Activated T-helper 2 cell treated with anti-CD3 and anti-CD28 coated beads, Interferon-gamma antibody, Interleukin-2, Interleukin-4, amounts not matched to agents 10 μg/mL and 5 μg/mL and 100 μg/mL, durations not matched to agents 14 hours and 24 hours and 36 hours (primary cell): ENCODE results near the gene PDSS1. TPM values are rescaled to one million over a fixed set of nuclear protein-coding genes. Genes with fewer than 3 reads are reported as not detected.

Experiments
- DNase-seq: peaks from one replicate; pipeline ENCODE4 v3.0.0; 2021; ENCODE audit warnings: low spot score
- H3K27ac Mint-ChIP-seq: one replicate; pipeline ENCODE4 v1.8.0; 2021; ENCODE audit warnings: mixed read lengths
- H3K27me3 Mint-ChIP-seq: one replicate; pipeline ENCODE4 v1.8.0; 2021; ENCODE audit warnings: low read depth, mixed read lengths
- H3K36me3 Mint-ChIP-seq: one replicate; pipeline ENCODE4 v1.8.0; 2021; ENCODE audit warnings: low read depth, mixed read lengths
- H3K4me1 Mint-ChIP-seq: one replicate; pipeline ENCODE4 v1.8.0; 2021; ENCODE audit warnings: low read depth, mixed read lengths
- H3K4me3 Mint-ChIP-seq: one replicate; pipeline ENCODE4 v1.8.0; 2021; ENCODE audit warnings: low read depth, mild to moderate bottlenecking, moderate library complexity, mixed read lengths
- H3K9me3 Mint-ChIP-seq: one replicate; pipeline ENCODE4 v1.8.0; 2021; ENCODE audit warnings: mixed read lengths
- intact Hi-C: fragments of 100-400 bp; cut with micrococcal nuclease; formaldehyde crosslinking; loops from one replicate; pipeline ENCODE4 v1.15.1; 2023
- total RNA-seq: library from RNA; stranded (reverse); gene quantifications from 2 replicates; pipeline ENCODE4 v1.2.3, GENCODE V29; 2022

Gene PDSS1
- total RNA-seq, 1 donor from 2014 or later = 32.3 TPM

- no peaks in the 10 kb centered on the region for H3K27me3 Mint-ChIP-seq
- no peak overlapping the region for H3K4me3 Mint-ChIP-seq
- peaks cover 19% of the 10 kb centered on the region for H3K4me1 Mint-ChIP-seq
- peak overlapping the region; percentile 44 for H3K27ac Mint-ChIP-seq
- H3K36me3 Mint-ChIP-seq = peaks cover 69% of the 10 kb centered on the region
- no peak for DNase-seq
- no peaks in the 10 kb centered on the region for H3K9me3 Mint-ChIP-seq
- intact Hi-C loops = no loop called here
Observed at GRCh38 chr10:26706206-26706605, 8.7 kb downstream of the PDSS1 start.

- intact Hi-C loops = no loop called here
Observed at GRCh38 chr10:26706936-26707335, 9.4 kb downstream of the PDSS1 start.

GRCh38 chr10:26711324-26711723, 13.8 kb downstream of the PDSS1 start:
- H3K9me3 Mint-ChIP-seq = no peaks in the 10 kb centered on the region
- H3K27me3 Mint-ChIP-seq = no peaks in the 10 kb centered on the region
- intact Hi-C loops = no loop called here
- H3K4me1 Mint-ChIP-seq = peaks cover 1% of the 10 kb centered on the region
- DNase-seq = no peak
- H3K36me3 Mint-ChIP-seq = peaks cover 58% of the 10 kb centered on the region
- H3K4me3 Mint-ChIP-seq = no peak overlapping the region
- no peak overlapping the region for H3K27ac Mint-ChIP-seq

More at GRCh38 chr10:26706936-26707335, 9.4 kb downstream of the PDSS1 start:
- no peak for DNase-seq
- Mint-ChIP-seq H3K27ac (no peak overlapping the region), H3K27me3 (no peaks in the 10 kb centered on the region), H3K36me3 (peaks cover 63% of the 10 kb centered on the region), H3K4me1 (peaks cover 18% of the 10 kb centered on the region), H3K9me3 (no peaks in the 10 kb centered on the region), H3K4me3 (no peak overlapping the region)

- peaks cover 3% of the 10 kb centered on the region for H3K4me1 Mint-ChIP-seq
- peaks cover 51% of the 10 kb centered on the region for H3K36me3 Mint-ChIP-seq
- intact Hi-C loops = no loop called here
- H3K27ac Mint-ChIP-seq = no peak overlapping the region
- no peak for DNase-seq
- H3K9me3 Mint-ChIP-seq = no peaks in the 10 kb centered on the region
- H3K4me3 Mint-ChIP-seq = no peak overlapping the region
- no peaks in the 10 kb centered on the region for H3K27me3 Mint-ChIP-seq
Observed at GRCh38 chr10:26714415-26715136, 17.1 kb downstream of the PDSS1 start.

GRCh38 chr10:26715137-26715487, 17.6 kb downstream of the PDSS1 start:
- Mint-ChIP-seq H3K9me3 (no peaks in the 10 kb centered on the region), H3K27ac (no peak overlapping the region)

GRCh38 chr10:26717476-26717875, 20.0 kb downstream of the PDSS1 start:
- DNase-seq = no peak
- Mint-ChIP-seq H3K27me3 (no peaks in the 10 kb centered on the region), H3K4me1 (peaks cover 17% of the 10 kb centered on the region)

More at GRCh38 chr10:26715137-26715487, 17.6 kb downstream of the PDSS1 start:
- no peaks in the 10 kb centered on the region for H3K27me3 Mint-ChIP-seq
- intact Hi-C loops = no loop called here
- DNase-seq = no peak
- peaks cover 8% of the 10 kb centered on the region for H3K4me1 Mint-ChIP-seq
- H3K36me3 Mint-ChIP-seq = peaks cover 54% of the 10 kb centered on the region
- H3K4me3 Mint-ChIP-seq = no peak overlapping the region

GRCh38 chr10:26721561-26721960, 24.1 kb downstream of the PDSS1 start:
- H3K9me3 Mint-ChIP-seq = no peaks in the 10 kb centered on the region
- peak; percentile 64 for DNase-seq
- peak overlapping the region; percentile 91 for H3K27ac Mint-ChIP-seq
- H3K4me3 Mint-ChIP-seq = peak overlapping the region; percentile 41
- peaks cover 21% of the 10 kb centered on the region for H3K4me1 Mint-ChIP-seq
- intact Hi-C loops = loop anchor here (2.0 kb wide), 1 partner anchor 15 kb away; no protein-coding TSS in a partner anchor
- no peaks in the 10 kb centered on the region for H3K27me3 Mint-ChIP-seq
- H3K36me3 Mint-ChIP-seq = peaks cover 77% of the 10 kb centered on the region

More at GRCh38 chr10:26717476-26717875, 20.0 kb downstream of the PDSS1 start:
- Mint-ChIP-seq H3K4me3 (no peak overlapping the region), H3K36me3 (peaks cover 69% of the 10 kb centered on the region), H3K9me3 (no peaks in the 10 kb centered on the region), H3K27ac (no peak overlapping the region)
- intact Hi-C loops = no loop called here

GRCh38 chr10:26723016-26723415, 25.5 kb downstream of the PDSS1 start:
- no peak overlapping the region for H3K27ac Mint-ChIP-seq
- no peaks in the 10 kb centered on the region for H3K27me3 Mint-ChIP-seq
- H3K9me3 Mint-ChIP-seq = no peaks in the 10 kb centered on the region
- H3K4me1 Mint-ChIP-seq = peaks cover 21% of the 10 kb centered on the region
- no peak overlapping the region for H3K4me3 Mint-ChIP-seq
- peaks cover 83% of the 10 kb centered on the region for H3K36me3 Mint-ChIP-seq
- DNase-seq = no peak
- intact Hi-C loops = no loop called here

- peaks cover 72% of the 10 kb centered on the region for H3K36me3 Mint-ChIP-seq
- no peaks in the 10 kb centered on the region for H3K9me3 Mint-ChIP-seq
- no peaks in the 10 kb centered on the region for H3K27me3 Mint-ChIP-seq
- no peak overlapping the region for H3K4me3 Mint-ChIP-seq
- intact Hi-C loops = loop anchor here (1.0 kb wide), 2 partner anchors 134 to 156 kb away; partner anchors contain the start of gene ABI1
- peak overlapping the region; percentile 25 for H3K27ac Mint-ChIP-seq
- DNase-seq = no peak
- peaks cover 14% of the 10 kb centered on the region for H3K4me1 Mint-ChIP-seq
Observed at GRCh38 chr10:26725837-26726727, 28.6 kb downstream of the PDSS1 start.

GRCh38 chr10:26727005-26727404, 29.5 kb downstream of the PDSS1 start:
- Mint-ChIP-seq H3K27ac (no peak overlapping the region), H3K4me1 (peaks cover 5% of the 10 kb centered on the region), H3K36me3 (peaks cover 70% of the 10 kb centered on the region), H3K4me3 (no peak overlapping the region), H3K27me3 (no peaks in the 10 kb centered on the region), H3K9me3 (no peaks in the 10 kb centered on the region)
- intact Hi-C loops = no loop called here
- DNase-seq = no peak

- Mint-ChIP-seq H3K27ac (no peak overlapping the region), H3K36me3 (peaks cover 74% of the 10 kb centered on the region), H3K27me3 (no peaks in the 10 kb centered on the region), H3K4me3 (no peak overlapping the region), H3K4me1 (peaks cover 5% of the 10 kb centered on the region), H3K9me3 (no peaks in the 10 kb centered on the region)
- intact Hi-C loops = no loop called here
- no peak for DNase-seq
Observed at GRCh38 chr10:26728957-26729356, 31.5 kb downstream of the PDSS1 start.

- DNase-seq = no peak
- Mint-ChIP-seq H3K36me3 (peaks cover 72% of the 10 kb centered on the region), H3K27me3 (no peaks in the 10 kb centered on the region), H3K4me3 (no peak overlapping the region), H3K4me1 (peaks cover 5% of the 10 kb centered on the region), H3K27ac (no peak overlapping the region), H3K9me3 (no peaks in the 10 kb centered on the region)
- intact Hi-C loops = no loop called here
Observed at GRCh38 chr10:26729395-26729794, 31.9 kb downstream of the PDSS1 start.

- Mint-ChIP-seq H3K9me3 (no peaks in the 10 kb centered on the region), H3K27me3 (no peaks in the 10 kb centered on the region), H3K36me3 (peaks cover 73% of the 10 kb centered on the region), H3K4me3 (no peak overlapping the region), H3K4me1 (peaks cover 7% of the 10 kb centered on the region), H3K27ac (no peak overlapping the region)
- no peak for DNase-seq
- intact Hi-C loops = loop anchor here (10.0 kb wide), 1 partner anchor 246 kb away; no protein-coding TSS in a partner anchor
Observed at GRCh38 chr10:26730552-26730951, 33.1 kb downstream of the PDSS1 start.
